G401.6 (cell line): ENCODE results near the gene ZNF326.
A peak's percentile ranks its signal among the peaks of the same experiment; 100 is the strongest.
"Not testable (repeated sequence)": the region's sequence is repeated elsewhere in the genome, so short reads cannot be mapped to it uniquely, and the experiment has no call there.

Experiments used
- FAIRE-seq: peaks from 2 replicates; lab custom pipeline; 2012; peaks lifted over from hg19 to GRCh38; lab: Jason Lieb, UNC

ZNF326 gene

DNA sequence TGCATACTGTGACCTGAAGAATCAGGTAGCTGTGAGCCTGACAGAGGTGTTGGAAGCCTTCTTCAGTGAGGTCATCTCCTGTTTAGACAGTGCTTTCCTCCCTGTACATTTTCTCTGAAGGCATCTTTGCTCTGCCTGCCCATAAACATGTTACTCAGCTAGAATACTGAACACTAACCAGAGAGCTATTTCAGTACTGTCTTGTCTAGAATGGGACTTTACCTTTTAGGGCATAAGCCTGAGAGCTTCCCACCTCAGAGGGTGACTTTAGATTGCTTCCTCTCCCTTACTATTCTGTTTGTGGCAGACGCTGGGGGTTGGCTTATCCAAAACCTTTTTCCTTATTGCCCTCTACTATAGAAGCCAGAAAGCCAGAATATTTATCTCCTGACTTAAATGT lies 23.3 kb upstream of the ZNF326 start:
- no peak for FAIRE-seq

DNA sequence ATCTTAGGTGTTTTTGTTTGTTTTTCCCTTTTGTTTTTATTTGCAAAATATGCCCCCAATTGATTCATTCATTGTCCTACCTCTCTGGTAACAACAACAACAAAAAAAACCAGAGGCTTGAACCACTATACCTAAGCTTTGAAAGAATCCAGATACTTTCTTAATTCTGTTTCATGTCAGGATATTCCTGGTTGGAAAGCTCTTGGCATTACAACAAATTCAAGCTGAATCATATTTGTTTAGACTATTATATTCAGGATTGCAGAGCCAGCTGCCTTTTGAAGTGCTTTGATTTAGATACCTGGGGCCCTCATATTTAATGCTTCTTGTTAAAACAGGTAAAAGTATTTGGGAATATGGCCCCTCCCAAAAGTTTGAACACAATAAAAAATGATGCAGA lies 22.9 kb upstream of the ZNF326 start:
- no peak for FAIRE-seq

DNA sequence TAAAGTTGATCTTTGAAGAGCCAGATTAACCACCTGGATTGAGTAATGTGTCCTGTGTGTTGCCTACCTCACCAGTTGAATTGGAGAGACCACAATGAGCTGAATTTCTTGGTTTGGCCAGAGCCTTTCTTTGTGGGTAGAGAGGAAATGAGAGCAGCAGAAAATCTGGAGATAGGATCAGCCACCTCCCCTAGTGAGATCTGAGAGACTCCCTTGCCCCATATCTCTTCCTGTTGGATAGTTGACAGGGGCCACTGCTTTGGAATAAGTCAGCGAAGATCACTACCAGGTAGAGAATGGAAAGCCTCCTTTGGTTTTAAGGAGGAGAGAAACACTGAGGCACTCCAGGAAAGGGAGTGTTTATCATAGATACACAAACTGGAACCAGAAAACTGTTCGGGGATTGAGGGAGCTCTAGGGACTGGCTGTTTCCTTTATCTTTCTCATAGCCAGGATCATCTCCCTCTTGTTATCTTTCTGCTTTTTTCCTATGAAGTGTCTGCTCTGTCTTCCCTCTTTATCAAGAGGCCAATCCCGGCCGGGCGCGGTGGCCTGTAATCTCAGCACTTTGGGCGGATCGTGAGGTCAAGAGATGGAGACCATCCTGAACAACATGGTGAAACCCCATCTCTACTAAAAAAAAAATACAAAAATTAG lies 21.3 kb upstream of the ZNF326 start:
- no peak for FAIRE-seq

DNA sequence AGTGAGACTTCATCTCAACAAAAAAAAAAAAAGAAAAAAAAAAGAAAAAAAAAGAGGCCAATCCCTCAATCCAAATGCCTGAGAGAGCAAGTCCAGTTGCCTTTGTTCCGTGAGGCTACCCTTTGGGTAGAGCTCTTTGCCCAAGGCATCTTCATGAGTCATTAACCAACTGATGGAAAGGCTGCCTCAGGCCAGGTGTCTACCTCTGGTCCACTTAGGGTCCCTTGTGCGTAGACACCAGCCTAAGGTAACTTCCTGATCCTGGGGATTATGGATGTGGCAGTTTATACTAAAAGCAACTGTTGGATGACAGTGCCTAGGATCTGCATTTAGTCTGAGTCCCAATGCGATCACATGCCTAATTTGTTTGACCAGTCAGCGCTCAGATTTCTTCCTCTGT lies 20.7 kb upstream of the ZNF326 start:
- FAIRE-seq, result no peak

- FAIRE-seq, result peak; percentile 90
Observed at GRCh38 chr1:89974696-89975470, 20.0 kb upstream of the ZNF326 start.

DNA sequence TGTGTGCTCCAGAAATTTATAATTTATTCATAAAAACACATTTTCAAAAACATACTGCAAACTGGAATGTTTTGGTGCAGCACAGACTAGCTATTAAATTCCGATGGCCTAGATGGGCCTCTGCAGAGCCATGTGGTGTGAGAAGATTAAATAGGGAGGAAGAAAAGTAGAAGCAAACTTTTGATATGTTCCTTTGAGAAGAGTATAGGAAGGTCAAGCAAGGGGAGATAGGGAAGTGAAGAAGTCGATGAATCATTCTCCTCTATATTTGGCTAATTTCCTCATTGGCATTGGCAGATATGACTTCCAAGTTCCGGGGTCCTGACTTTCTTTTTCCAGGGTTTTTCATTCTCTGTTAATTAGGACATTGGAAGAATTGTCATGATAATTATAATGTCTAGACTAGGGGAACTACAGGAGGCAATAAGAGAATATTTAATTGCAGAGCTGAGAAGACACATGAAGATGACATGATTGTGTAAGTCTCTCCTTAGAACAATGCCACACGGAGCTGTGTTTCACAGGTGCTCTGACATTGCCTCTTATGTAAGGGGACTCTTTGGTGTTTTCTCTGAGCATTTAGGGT lies 19.3 kb upstream of the ZNF326 start:
- FAIRE-seq, result no peak

GRCh38 chr1:89978755-89979154 lies 16.2 kb upstream of the ZNF326 start:
- FAIRE-seq, result peak; percentile 81

- FAIRE-seq, result no peak
Observed at GRCh38 chr1:89980605-89981004, 14.3 kb upstream of the ZNF326 start.

GRCh38 chr1:89982846-89983245 lies 12.1 kb upstream of the ZNF326 start:
- FAIRE-seq, result not testable (repeated sequence)

DNA sequence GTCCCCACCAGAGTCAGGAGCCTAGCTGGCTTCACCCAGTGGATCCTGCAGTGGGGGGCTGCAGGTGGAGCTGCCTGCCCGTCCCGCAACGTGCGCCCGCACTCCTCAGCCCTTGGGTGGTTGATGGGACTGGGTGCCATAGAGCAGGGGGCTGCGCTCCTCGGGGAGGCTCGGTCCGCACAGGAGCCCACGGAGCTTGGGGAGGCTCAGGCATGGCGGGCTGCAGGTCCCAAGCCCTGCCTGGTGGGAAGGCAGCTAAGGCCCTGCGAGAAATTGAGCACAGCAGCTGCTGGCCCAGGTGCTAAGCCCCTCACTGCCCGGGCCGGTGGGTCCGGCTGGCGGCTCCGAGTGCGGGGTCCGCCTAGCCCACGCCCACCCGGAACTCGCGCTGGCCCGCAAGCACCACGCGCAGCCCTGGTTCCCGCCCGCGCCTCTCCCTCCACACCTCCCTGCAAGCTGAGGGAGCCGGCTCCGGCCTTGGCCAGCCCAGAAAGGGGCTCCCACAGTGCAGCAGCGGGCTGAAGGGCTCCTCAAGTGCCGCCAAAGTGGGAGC lies 10.3 kb upstream of the ZNF326 start:
- FAIRE-seq, result not testable (repeated sequence)

DNA sequence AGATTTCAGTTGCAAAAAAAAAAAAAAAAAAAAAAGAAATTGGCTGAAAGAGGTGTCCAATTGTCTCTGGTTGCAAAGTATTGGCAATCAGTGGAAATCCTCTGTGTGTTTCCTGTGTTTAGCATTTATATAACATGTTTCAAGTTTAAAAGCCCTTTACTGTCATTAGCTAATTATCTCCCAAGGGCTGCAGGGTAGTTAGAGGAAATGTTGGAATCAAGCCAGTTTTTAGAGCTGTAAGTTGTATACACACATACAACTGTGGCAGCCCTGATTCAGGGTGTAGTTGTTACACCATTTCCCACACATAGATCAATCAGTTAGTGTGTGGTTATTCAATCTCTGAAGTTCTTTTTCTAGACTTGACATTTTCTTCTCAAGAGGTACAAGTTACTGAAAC lies 8.9 kb upstream of the ZNF326 start:
- no peak for FAIRE-seq

- FAIRE-seq, result peak; percentile 99
Observed at GRCh38 chr1:89987159-89987819, 7.6 kb upstream of the ZNF326 start.

GRCh38 chr1:89989099-89989498 lies 5.8 kb upstream of the ZNF326 start:
- FAIRE-seq, result no peak

DNA sequence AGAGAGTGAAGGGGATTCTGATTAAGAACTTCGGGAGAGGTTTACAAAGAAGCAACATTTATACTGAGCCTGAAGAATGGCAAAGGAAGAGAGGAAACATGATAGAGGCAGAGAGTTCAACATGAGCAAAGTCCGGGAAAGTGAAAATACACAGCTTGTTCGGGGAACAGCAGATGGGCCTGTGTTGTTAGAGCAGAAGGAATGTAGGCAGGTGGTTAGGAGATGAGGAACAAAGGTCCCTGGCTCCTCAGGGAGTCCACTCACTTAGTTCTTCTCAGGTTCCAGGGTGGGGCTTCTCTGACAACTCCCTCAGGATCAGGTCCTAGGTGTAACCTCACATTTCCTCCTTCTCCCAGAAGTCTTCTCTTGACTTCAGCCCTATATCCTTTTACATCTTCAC lies 5.1 kb upstream of the ZNF326 start:
- FAIRE-seq, result no peak

GRCh38 chr1:89990976-89991831 lies 3.7 kb upstream of the ZNF326 start:
- FAIRE-seq, result peak; percentile 50

DNA sequence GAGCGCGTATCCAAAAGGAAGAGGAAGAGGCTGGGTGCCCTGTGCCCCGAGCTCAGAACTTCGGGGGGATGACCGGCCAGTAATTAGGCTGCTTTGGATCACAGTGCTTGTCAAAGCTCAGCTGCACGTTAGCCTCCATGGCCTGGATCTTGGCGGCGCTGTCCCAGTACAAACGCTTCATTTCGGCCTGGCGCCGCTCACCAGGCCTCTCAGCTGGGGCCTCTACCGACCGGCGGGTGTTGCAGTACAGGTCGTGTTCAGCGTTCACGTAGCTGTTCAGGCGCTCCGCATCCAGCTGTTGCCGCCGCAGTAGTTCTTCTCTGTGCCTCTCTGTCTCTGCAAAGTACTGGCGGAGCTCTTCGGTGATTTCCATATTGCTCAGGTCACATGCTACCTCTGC lies 1.4 kb upstream of the ZNF326 start:
- FAIRE-seq, result no peak

DNA sequence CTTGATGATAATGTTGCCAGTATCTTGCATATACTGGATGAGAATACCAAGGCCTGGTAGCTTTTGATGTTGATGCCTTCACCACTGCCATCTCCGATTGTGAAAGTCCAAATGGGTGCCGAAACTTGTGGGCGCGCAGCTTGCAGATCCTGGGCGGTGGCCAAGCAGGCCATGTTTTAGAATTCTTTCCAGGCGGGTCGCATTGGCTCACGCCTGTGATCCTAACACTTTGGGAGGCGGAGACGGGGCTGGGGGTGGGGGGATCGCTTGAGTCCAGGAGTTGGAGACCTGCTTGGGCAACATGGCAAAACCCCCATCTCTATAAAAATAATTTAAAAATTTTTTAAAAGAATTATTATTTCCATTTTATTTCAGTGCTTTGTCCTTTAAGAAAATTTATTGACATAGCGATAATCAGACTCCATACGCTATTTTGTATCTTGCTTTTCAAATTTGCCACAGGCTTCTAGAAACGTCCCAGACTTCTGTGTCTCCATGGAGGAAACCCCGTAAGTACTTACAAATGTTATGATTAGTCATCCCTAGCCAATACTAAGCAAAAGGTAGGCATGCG lies 592 bp upstream of the ZNF326 start:
- no peak for FAIRE-seq

DNA sequence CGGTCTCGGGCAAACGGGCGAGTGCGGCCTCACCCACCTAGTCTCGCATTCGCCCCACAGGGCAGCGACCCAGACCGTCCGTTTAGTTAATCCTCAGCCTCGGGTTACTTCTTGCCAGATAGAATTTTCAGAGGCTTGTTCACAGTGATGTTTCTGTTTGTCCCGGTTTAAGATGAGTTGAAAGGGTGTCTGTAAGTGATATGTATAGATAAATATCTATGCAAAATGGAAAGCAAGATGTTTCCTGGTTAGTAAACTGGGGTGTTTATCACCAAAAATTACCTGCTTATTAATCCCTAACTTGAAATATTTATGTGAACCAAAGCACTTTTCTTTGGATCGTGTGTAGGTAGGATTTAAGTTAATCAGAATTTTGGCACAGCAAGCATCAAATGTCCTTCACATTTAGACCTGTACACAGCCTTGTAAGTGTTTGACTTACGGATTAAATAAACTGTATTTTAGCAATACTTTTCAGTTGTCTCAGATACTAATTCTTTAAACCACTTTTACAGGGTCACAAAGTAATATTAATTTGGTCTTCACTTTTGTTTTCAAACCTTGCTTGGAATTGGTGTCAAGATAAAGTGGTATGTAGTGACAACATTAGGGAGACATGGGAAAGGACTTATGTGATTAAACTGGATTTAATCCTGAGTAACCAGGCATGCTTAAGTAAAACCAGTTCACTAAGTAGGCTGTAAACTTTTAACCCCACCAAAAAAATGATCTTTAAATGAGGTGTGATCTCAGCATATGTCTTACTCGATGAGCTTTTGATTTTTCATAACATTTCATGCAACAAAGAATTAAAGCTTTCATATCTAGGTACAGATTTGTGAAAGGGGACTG lies 914 bp downstream of the ZNF326 start:
- peak; percentile 34 for FAIRE-seq

- peak; percentile 25 for FAIRE-seq
Observed at GRCh38 chr1:89996450-89997110, 1.7 kb downstream of the ZNF326 start.

DNA sequence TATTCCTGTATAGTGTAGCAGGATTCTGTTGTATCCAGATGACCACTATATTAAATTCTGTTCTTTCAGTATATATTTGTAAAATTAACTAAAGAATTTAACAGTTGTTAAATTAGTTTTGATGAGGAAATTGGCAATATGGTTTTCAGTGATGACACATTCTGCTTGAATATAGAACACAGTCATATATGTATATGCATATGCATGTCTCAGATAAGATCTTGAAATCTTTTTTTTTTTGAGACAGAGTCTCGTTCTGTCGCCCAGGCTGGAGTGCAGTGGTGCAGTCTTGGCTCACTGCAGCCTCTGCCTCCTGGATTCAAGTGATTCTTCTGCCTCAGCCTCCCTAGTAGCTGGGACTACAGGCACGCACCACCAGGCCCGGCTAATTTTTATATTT lies 2.2 kb downstream of the ZNF326 start:
- peak; percentile 36 for FAIRE-seq
